Caco-2 (cell line): Measurements from ENCODE around the gene PHC1. TPM values are rescaled to one million over a fixed set of nuclear protein-coding genes. Genes with fewer than 3 reads are reported as not detected.
A peak's percentile ranks its signal among the peaks of the same experiment; 100 is the strongest.

Experiments
- BruUV-seq: library from RNA; stranded (reverse); fragments of 400-500 nt; replicated peaks from 2 replicates; lab custom pipeline; 2021; lab: Mats Ljungman, UMichigan
- CTCF ChIA-PET: fragments of 300-600 bp; sonication (Branson Sonifier 250); formaldehyde crosslinking; loops from one replicate; lab custom pipeline; 2022; ENCODE audit warnings: antibody characterized with exemption; lab: Charles Lee
- POLR2A ChIA-PET: fragments of 300-600 bp; sonication (Branson Sonifier 250); formaldehyde crosslinking; loops from one replicate; lab custom pipeline; 2022; ENCODE audit warnings: antibody characterized with exemption; lab: Charles Lee
- DNase-seq, 2 experiments: peaks; one replicate each; pipeline versions ENCODE4 v3.0.0 to v3.0.0-alpha.2; 2020 to 2022
- H3K27me3 ChIP-seq: replicated peaks from 2 replicates; pipeline ENCODE4 v1.6.0; 2011; ENCODE audit warnings: low read length; ENCODE audit not compliant: control insufficient read depth, insufficient read depth
- H3K36me3 ChIP-seq: 2 replicates; pipeline ENCODE4 v1.5.1; 2011; ENCODE audit warnings: low read length; ENCODE audit not compliant: control insufficient read depth, insufficient read depth
- H3K4me1 ChIP-seq: fragments of 250-450 bp; sonication (Bioruptor Pico); 2 replicates; pipeline ENCODE4 v1.5.1; 2020; ENCODE audit warnings: mild to moderate bottlenecking
- H3K4me3 ChIP-seq: 2 replicates; pipeline ENCODE4 v1.5.1; 2011; ENCODE audit warnings: low read depth, mild to moderate bottlenecking, control low read depth, low read length
- H3K9me3 ChIP-seq: fragments of 250-450 bp; sonication (Bioruptor Pico); 2 replicates; pipeline ENCODE4 v1.5.1; 2020; ENCODE audit warnings: mild to moderate bottlenecking, moderate library complexity
- H3K27ac Mint-ChIP-seq: one replicate; pipeline ENCODE4 v1.8.0; 2022; ENCODE audit warnings: mixed read lengths; ENCODE audit not compliant: unreplicated experiment
- H3K27me3 Mint-ChIP-seq: one replicate; pipeline ENCODE4 v1.8.0; 2022; ENCODE audit warnings: mixed read lengths; ENCODE audit not compliant: insufficient read depth, unreplicated experiment
- H3K36me3 Mint-ChIP-seq: one replicate; pipeline ENCODE4 v1.8.0; 2022; ENCODE audit warnings: mild to moderate bottlenecking, mixed read lengths; ENCODE audit not compliant: insufficient read depth, unreplicated experiment
- H3K4me1 Mint-ChIP-seq: one replicate; pipeline ENCODE4 v1.8.0; 2022; ENCODE audit warnings: low read depth, mixed read lengths; ENCODE audit not compliant: unreplicated experiment
- H3K4me3 Mint-ChIP-seq: one replicate; pipeline ENCODE4 v1.8.0; 2022; ENCODE audit warnings: mild to moderate bottlenecking, moderate library complexity, mixed read lengths; ENCODE audit not compliant: unreplicated experiment
- H3K9me3 Mint-ChIP-seq: one replicate; pipeline ENCODE4 v1.8.0; 2022; ENCODE audit warnings: mixed read lengths; ENCODE audit not compliant: unreplicated experiment
- intact Hi-C: fragments of 100-400 bp; cut with micrococcal nuclease; formaldehyde crosslinking; loops from one replicate; pipeline ENCODE4 v1.10.0; 2022; ENCODE audit not compliant: unreplicated experiment
- total RNA-seq: library from RNA; stranded (reverse); gene quantifications from 2 replicates; pipeline ENCODE4 v1.2.3, GENCODE V29; 2022
- TF ChIP-seq, protein P1 (sequence below), 2 experiments: fragments of 200-600 bp in 1 of 2; IDR thresholded peaks; 1 replicate in 1 of 2; 2 replicates in 1 of 2; pipeline versions ENCODE4 v1.5.1 to v1.8.0; 2011 to 2022; ENCODE audit warnings: antibody characterized with exemption in 1 of 2, control low read depth in 1 of 2, inconsistent platforms in 1 of 2, low read depth in 1 of 2, low read length in 1 of 2, mild to moderate bottlenecking in 1 of 2, moderate library complexity in 1 of 2; ENCODE audit not compliant: insufficient read depth in 1 of 2, severe bottlenecking in 1 of 2, unreplicated experiment in 1 of 2

The PHC1 gene
- total RNA-seq, 1 experiment from 2014 or later = 28.7 TPM

DNA sequence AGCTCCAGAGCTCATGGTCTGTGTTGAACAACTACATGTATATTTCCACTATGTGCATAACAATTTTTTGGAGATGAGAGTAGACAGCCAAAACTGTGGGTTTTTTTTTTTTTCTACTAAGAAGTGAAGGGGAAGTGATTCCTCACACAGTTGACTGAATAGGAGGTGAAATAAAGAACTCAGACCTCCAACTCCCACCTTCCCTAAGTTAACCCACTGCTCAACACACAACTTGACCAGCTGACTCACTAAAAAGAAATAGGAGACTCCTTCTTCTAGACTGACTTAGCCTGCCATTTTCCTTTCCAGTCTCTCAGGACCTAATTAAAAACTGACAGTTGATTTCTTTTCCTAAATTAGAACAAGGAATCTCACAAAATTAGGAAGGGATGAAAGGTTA is 33.4 kb downstream of the PHC1 start:
- ChIA-PET POLR2A (no interaction called here), CTCF (no interaction called here)
- H3K27ac Mint-ChIP-seq = no peak overlapping the region
- peaks cover 10% of the 10 kb centered on the region for H3K36me3 ChIP-seq
- H3K27me3 Mint-ChIP-seq = no peaks in the 10 kb centered on the region
- no peaks in the 10 kb centered on the region for H3K9me3 ChIP-seq
- peaks cover 5% of the 10 kb centered on the region for H3K9me3 Mint-ChIP-seq
- peaks cover 6% of the 10 kb centered on the region for H3K4me1 ChIP-seq
- TF ChIP-seq, protein P1, sequence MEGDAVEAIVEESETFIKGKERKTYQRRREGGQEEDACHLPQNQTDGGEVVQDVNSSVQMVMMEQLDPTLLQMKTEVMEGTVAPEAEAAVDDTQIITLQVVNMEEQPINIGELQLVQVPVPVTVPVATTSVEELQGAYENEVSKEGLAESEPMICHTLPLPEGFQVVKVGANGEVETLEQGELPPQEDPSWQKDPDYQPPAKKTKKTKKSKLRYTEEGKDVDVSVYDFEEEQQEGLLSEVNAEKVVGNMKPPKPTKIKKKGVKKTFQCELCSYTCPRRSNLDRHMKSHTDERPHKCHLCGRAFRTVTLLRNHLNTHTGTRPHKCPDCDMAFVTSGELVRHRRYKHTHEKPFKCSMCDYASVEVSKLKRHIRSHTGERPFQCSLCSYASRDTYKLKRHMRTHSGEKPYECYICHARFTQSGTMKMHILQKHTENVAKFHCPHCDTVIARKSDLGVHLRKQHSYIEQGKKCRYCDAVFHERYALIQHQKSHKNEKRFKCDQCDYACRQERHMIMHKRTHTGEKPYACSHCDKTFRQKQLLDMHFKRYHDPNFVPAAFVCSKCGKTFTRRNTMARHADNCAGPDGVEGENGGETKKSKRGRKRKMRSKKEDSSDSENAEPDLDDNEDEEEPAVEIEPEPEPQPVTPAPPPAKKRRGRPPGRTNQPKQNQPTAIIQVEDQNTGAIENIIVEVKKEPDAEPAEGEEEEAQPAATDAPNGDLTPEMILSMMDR (IDR thresholded peaks at IDR 0.05; ENCODE audit: insufficient read depth in 1 of 2, low read depth in 1 of 2, low read length in 1 of 2, severe bottlenecking in 1 of 2, unreplicated experiment in 1 of 2) = no peak
- H3K4me1 Mint-ChIP-seq = peaks cover 9% of the 10 kb centered on the region
- H3K4me3 ChIP-seq = peak overlapping the region; percentile 69
- peaks cover 54% of the 10 kb centered on the region for H3K36me3 Mint-ChIP-seq
- BruUV-seq = no TSS peak
- DNase-seq = no peak
- intact Hi-C loops = no loop called here
- no peak overlapping the region for H3K4me3 Mint-ChIP-seq
- H3K27me3 ChIP-seq = no peaks in the 10 kb centered on the region

DNA sequence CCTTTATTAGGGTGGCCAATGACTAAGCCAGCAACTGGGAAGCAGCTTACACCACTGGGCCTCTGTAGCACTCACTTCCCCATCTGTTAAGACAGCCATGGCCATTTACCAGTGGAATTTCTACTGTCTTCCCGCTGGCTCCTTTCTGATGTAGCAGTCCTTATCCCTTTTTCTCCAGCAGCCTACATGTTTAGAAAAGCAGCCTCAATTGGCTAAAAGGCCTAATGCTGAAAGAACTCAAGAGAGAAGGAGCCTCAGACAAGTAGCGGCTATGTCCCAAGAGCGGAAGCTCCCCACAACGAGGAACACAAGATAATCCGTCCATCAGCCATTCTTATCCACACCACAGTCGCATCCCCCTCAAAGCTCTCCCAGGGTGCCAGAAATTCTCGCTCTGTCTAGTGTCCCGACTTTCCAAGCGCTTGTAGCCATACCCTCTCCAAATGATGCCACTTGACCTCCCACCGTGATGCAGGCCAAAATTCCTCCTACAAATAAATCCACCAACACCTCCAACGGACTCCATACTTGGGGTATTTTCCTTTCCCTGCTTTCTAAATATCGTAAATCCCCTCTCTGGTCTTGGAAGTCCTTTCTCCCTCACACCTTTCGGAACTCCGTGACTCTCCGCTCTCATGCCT is 34.5 kb downstream of the PHC1 start:
- Mint-ChIP-seq H3K9me3 (peaks cover 16% of the 10 kb centered on the region), H3K27me3 (no peaks in the 10 kb centered on the region), H3K27ac (peak overlapping the region; percentile 77), H3K36me3 (peaks cover 48% of the 10 kb centered on the region), H3K4me3 (peak overlapping the region; percentile 83), H3K4me1 (peaks cover 9% of the 10 kb centered on the region)
- peaks cover 4% of the 10 kb centered on the region for H3K36me3 ChIP-seq
- TF ChIP-seq, protein P1 (IDR thresholded peaks at IDR 0.05; ENCODE audit: insufficient read depth in 1 of 2, low read depth in 1 of 2, low read length in 1 of 2, severe bottlenecking in 1 of 2, unreplicated experiment in 1 of 2) = no peak
- POLR2A ChIA-PET = interaction anchor here (1.0 to 1.5 kb wide), 4 partner anchors 10 to 116 kb away, joined by 3 to 17 read pairs (median 9); partner anchors contain the start of gene PHC1
- peaks cover 4% of the 10 kb centered on the region; the same call in 1 of the 2 replicates for H3K9me3 ChIP-seq
- intact Hi-C loops = loop anchor here (1.0 kb wide), 1 partner anchor 35 kb away; the partner anchor contains the start of gene PHC1
- TSS peak; percentile 60 for BruUV-seq
- peak overlapping the region; percentile 69 for H3K4me3 ChIP-seq
- CTCF ChIA-PET = interaction anchor here (0.7 to 2.5 kb wide), 13 partner anchors 10 to 294 kb away, joined by 3 to 29 read pairs (median 4); partner anchors contain the start of gene PHC1
- peak in 1 of 2 experiments; percentile 15 for DNase-seq
- no peaks in the 10 kb centered on the region for H3K27me3 ChIP-seq
- H3K4me1 ChIP-seq = peaks cover 6% of the 10 kb centered on the region

DNA sequence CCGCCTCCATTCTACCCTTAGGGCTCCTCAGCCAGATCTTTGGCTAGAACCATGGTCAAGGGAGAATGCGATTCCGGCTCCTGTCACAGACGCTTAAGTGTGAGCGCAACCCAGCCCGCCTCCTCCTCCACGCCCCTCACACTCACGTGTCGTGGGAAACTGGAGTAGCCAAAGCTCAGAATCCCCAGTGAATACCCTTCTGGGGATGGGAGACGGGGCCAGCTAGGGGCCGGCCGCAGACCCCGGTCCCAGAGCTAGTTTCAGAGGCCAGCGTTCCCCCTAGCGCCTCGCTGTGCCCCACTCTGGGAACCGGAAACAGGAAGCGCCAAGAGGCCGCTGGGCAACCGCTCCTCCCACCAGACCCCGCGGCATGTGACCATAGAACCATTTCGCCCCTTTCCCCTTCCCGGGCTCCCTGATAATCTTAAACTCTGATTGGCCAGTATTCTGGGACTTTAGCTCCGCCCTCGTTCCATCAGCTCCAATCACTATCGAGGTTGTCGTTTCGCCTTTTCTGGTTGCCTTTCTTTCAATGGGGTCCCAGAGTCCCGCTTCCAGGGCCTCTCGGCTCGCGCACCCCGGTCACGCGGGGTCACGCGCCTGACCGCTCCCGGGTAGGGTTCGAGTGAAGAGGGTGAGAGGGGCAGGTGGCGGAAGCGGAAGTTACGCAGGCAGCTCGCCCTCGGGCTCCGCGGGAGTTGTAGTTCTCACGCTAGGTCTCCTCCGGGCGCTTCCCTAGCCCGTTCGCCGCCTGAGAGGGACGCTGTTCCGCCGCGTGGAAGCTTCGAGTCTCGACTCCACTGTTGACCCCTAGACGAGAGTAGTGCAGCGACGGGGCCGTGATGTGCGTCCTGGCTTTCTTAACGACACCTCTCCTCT is 35.3 kb downstream of the PHC1 start, which contains the start of gene M6PR:
M6PR (minus strand) TSS at position 304 of the 879 bp plus-strand sequence. CDS start 3,241 bp downstream, outside the sequence.
- Mint-ChIP-seq H3K4me3 (peak within 1 kb of the TSS; percentile 83), H3K36me3 (peaks cover 42% of the 10 kb centered on the region), H3K9me3 (peaks cover 22% of the 10 kb centered on the region), H3K27ac (peak within 1 kb of the TSS; percentile 77), H3K4me1 (peaks cover 9% of the 10 kb centered on the region), H3K27me3 (no peaks in the 10 kb centered on the region)
- DNase-seq = peak; percentile 98
- intact Hi-C loops = loop anchor here (1.0 kb wide), 3 partner anchors 21 to 90 kb away; partner anchors contain the start of gene PHC1
- no peaks in the 10 kb centered on the region for H3K27me3 ChIP-seq
- CTCF ChIA-PET = interaction anchor here (0.6 to 2.5 kb wide), 16 partner anchors 11 to 758 kb away, joined by 3 to 29 read pairs (median 4); partner anchors contain the start of genes PHC1 and RIMKLB
- no TSS peak for BruUV-seq
- POLR2A ChIA-PET = interaction anchor here (0.6 to 1.5 kb wide), 13 partner anchors 11 to 1201 kb away, joined by 3 to 17 read pairs (median 3); partner anchors contain the start of gene PHC1
- TF ChIP-seq, protein P1 (IDR thresholded peaks at IDR 0.05; ENCODE audit: insufficient read depth in 1 of 2, low read depth in 1 of 2, low read length in 1 of 2, severe bottlenecking in 1 of 2, unreplicated experiment in 1 of 2) = peak; percentile 42 to 91
- H3K36me3 ChIP-seq = peaks cover 4% of the 10 kb centered on the region
- peaks cover 4% of the 10 kb centered on the region; the same call in 1 of the 2 replicates for H3K9me3 ChIP-seq
- H3K4me3 ChIP-seq = peak within 1 kb of the TSS; percentile 69
- peaks cover 6% of the 10 kb centered on the region for H3K4me1 ChIP-seq
